Neural progenitor cell (in vitro differentiated cells): Measurements from ENCODE around the gene VSX2.

Experiments
- EZH2 ChIP-seq: fragments of 200-600 bp; sonication (generic); IDR thresholded peaks from 2 replicates; pipeline ENCODE4 v1.6.1; 2017; ENCODE audit warnings: antibody characterized with exemption, mild to moderate bottlenecking, moderate library complexity
- TF ChIP-seq, protein P1 (sequence below): fragments of 200-600 bp; sonication (generic); IDR thresholded peaks from 2 replicates; pipeline ENCODE4 v1.5.1; 2017; ENCODE audit warnings: antibody characterized with exemption, mild to moderate bottlenecking

DNA sequence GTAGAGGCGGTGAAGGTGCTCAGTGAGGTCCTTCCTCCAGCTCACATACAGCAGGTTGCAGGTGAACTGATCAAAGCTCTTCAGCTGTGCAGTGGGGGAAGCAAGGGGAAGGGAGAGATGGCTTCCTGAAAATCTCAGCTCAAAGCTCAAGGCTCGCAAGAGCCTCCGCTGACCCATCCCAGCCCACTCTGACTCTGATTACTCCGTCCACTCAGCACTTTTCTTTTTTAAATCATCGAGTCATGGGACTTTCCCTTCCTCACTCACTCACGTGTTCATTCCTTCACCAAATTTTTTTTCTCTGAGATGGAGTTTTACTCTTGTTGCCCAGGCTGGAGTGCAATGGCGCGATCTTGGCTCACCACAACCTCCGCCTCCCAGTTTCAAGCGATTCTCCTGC is 58.7 kb downstream of the VSX2 start:
- TF ChIP-seq, protein P1, sequence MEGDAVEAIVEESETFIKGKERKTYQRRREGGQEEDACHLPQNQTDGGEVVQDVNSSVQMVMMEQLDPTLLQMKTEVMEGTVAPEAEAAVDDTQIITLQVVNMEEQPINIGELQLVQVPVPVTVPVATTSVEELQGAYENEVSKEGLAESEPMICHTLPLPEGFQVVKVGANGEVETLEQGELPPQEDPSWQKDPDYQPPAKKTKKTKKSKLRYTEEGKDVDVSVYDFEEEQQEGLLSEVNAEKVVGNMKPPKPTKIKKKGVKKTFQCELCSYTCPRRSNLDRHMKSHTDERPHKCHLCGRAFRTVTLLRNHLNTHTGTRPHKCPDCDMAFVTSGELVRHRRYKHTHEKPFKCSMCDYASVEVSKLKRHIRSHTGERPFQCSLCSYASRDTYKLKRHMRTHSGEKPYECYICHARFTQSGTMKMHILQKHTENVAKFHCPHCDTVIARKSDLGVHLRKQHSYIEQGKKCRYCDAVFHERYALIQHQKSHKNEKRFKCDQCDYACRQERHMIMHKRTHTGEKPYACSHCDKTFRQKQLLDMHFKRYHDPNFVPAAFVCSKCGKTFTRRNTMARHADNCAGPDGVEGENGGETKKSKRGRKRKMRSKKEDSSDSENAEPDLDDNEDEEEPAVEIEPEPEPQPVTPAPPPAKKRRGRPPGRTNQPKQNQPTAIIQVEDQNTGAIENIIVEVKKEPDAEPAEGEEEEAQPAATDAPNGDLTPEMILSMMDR, result no peak
- TF ChIP-seq EZH2, result no peak
